HepG2 (cell line): ENCODE measurements around the gene DBN1. TPM values are rescaled to one million over a fixed set of nuclear protein-coding genes. Genes with fewer than 3 reads are reported as not detected.

ENCODE experiments used
- ATAC-seq: fragments of 200-7000 bp; cut with Tn5 transposase; 3 replicates; pipeline ENCODE4 v1.9.1; 2020; ENCODE audit warnings: mild to moderate bottlenecking, moderate library complexity
- BruUV-seq: library from RNA; stranded (reverse); fragments of 400-500 nt; replicated peaks from 2 replicates; lab custom pipeline; 2021; lab: Mats Ljungman, UMichigan
- CTCF ChIA-PET: fragments of 300-600 bp; formaldehyde crosslinking; extraction: SDS; loops from one replicate; lab custom pipeline; 2021; ENCODE audit warnings: low total read pairs, inconsistent platforms, low intra/inter-chr PET ratio; lab: Yijun Ruan, JAX
- POLR2A ChIA-PET: fragments of 350-600 bp; sonication (Branson Sonifier 250); formaldehyde crosslinking; loops from one replicate; lab custom pipeline; 2020; ENCODE audit warnings: antibody characterized with exemption, inconsistent platforms; lab: Yijun Ruan, JAX
- DNase-seq: peaks from one replicate; pipeline ENCODE4 v3.0.0-alpha.2; 2015; ENCODE audit warnings: low spot score
- FAIRE-seq: peaks from 3 replicates; lab custom pipeline; 2011; peaks lifted over from hg19 to GRCh38; lab: Jason Lieb, UNC
- H2AFZ ChIP-seq: one replicate; pipeline ENCODE4 v1.6.1; 2011; ENCODE audit warnings: low read length, inconsistent platforms
- H3K27ac ChIP-seq: fragments of 300-600 bp; 3 replicates; pipeline ENCODE4 v1.8.0; 2011; ENCODE audit warnings: mixed run types, mild to moderate bottlenecking, mixed read lengths, low read length, inconsistent platforms; ENCODE audit not compliant: insufficient read depth; ENCODE audit errors: extremely low read length
- H3K27me3 ChIP-seq, 2 experiments: fragments of 200-600 bp in 1 of 2; 2 replicates in 1 of 2; 3 replicates in 1 of 2; pipeline versions ENCODE4 v1.6.0 to v1.8.0; 2011; ENCODE audit warnings: low read length in 2 of 2, mild to moderate bottlenecking in 2 of 2, moderate library complexity in 2 of 2, inconsistent platforms in 1 of 2; ENCODE audit not compliant: insufficient read depth in 2 of 2, control insufficient read depth in 1 of 2
- H3K36me3 ChIP-seq, 2 experiments: fragments of 200-600 bp in 1 of 2; replicated peaks in 1 of 2; 2 replicates in 1 of 2; 3 replicates in 1 of 2; pipeline versions ENCODE4 v1.5.1 to v1.8.0; 2011; ENCODE audit warnings: low read length in 2 of 2, inconsistent platforms in 1 of 2; ENCODE audit not compliant: insufficient read depth in 2 of 2, control insufficient read depth in 1 of 2
- H3K4me1 ChIP-seq: 2 replicates; pipeline ENCODE4 v1.5.1; 2012; ENCODE audit warnings: low read length, inconsistent platforms; ENCODE audit not compliant: insufficient read depth
- H3K4me2 ChIP-seq: 2 replicates; pipeline ENCODE4 v1.6.0; 2011; ENCODE audit warnings: low read depth, low read length, inconsistent platforms
- H3K4me3 ChIP-seq, 3 experiments: fragments of 200-600 bp in 1 of 3; sonication (generic), shearing (Covaris generic) in 1 of 3; replicated peaks in 1 of 3; 2 replicates each; pipeline ENCODE4 v1.5.1; 2011 to 2016; ENCODE audit warnings: low read length in 3 of 3, inconsistent platforms in 2 of 3, low read depth in 2 of 3, mild to moderate bottlenecking in 2 of 3, control low read depth in 1 of 3, mixed read lengths in 1 of 3; ENCODE audit not compliant: insufficient read depth in 1 of 3
- H3K79me2 ChIP-seq: one replicate; pipeline ENCODE4 v1.6.1; 2011; ENCODE audit warnings: low read length, inconsistent platforms; ENCODE audit not compliant: insufficient read depth
- H3K9ac ChIP-seq: 2 replicates; pipeline ENCODE4 v1.6.0; 2011; ENCODE audit warnings: mild to moderate bottlenecking, low read depth, low read length, inconsistent platforms; ENCODE audit not compliant: insufficient read depth
- H3K9me3 ChIP-seq: 2 replicates; pipeline ENCODE4 v1.5.1; 2012; ENCODE audit warnings: mild to moderate bottlenecking, low read length
- H4K20me1 ChIP-seq: 2 replicates; pipeline ENCODE4 v1.6.0; 2011; ENCODE audit warnings: inconsistent platforms, mild to moderate bottlenecking, low read length, moderate library complexity; ENCODE audit not compliant: insufficient read depth
- CTCF ChIP-seq: sonication (generic); formaldehyde crosslinking; IDR thresholded peaks from 2 replicates; pipeline ENCODE4 v1.5.0; 2020; ENCODE audit warnings: mild to moderate bottlenecking, missing genetic modification reagents, moderate library complexity
- FOSL2 ChIP-seq: sonication (generic); formaldehyde crosslinking; IDR thresholded peaks from 2 replicates; pipeline ENCODE4 v1.4.0; 2020; ENCODE audit warnings: missing genetic modification reagents
- NR2C2 ChIP-seq: sonication (generic); formaldehyde crosslinking; IDR thresholded peaks from 2 replicates; pipeline ENCODE4 v1.4.0; 2020; ENCODE audit warnings: missing genetic modification reagents, mild to moderate bottlenecking, moderate library complexity, borderline replicate concordance
- PATZ1 ChIP-seq: sonication (generic); formaldehyde crosslinking; IDR thresholded peaks from 2 replicates; pipeline ENCODE4 v1.4.0; 2020; ENCODE audit warnings: missing genetic modification reagents
- POLR2G ChIP-seq: fragments of 200-400 bp; formaldehyde crosslinking; IDR thresholded peaks from 2 replicates; pipeline ENCODE4 v1.6.1; 2018; ENCODE audit warnings: mild to moderate bottlenecking, low read depth, low read length, moderate library complexity
- XRCC5 ChIP-seq: fragments of 200-400 bp; formaldehyde crosslinking; optimal IDR thresholded peaks from 2 replicates; pipeline ENCODE3; 2017; ENCODE audit warnings: mild to moderate bottlenecking, low read length
- ZNF549 ChIP-seq: sonication (generic); formaldehyde crosslinking; IDR thresholded peaks from 2 replicates; pipeline ENCODE4 v1.5.0; 2020; ENCODE audit warnings: missing genetic modification reagents
- WGBS: methylation state at CpG from one replicate; pipeline ENCODE4 v1.1.6; 2017; ENCODE audit warnings: low lambda C conversion rate; 5-methylcytosine and 5-hydroxymethylcytosine counted together
- in situ Hi-C: cut with HindIII; loops from 2 replicates; pipeline ENCODE4 v1.10.0; 2017; ENCODE audit warnings: low pct_unique_long_range_greater_than_20kb; ENCODE audit not compliant: extremely low pct_ligation_motif_present
- intact Hi-C: fragments of 100-400 bp; cut with micrococcal nuclease; formaldehyde crosslinking; loops from one replicate; pipeline ENCODE4 v1.10.0; 2022; ENCODE audit not compliant: unreplicated experiment
- polyA plus RNA-seq, 8 experiments: library from polyadenylated mRNA; depleted of rRNA in 3 of 8; stranded (reverse) in 7 of 8; unstranded in 1 of 8; fragments of >200 nt; fragmentation: Illumina TruSeq in 4 of 8; extraction: Trizol in 4 of 8; gene quantifications; 2 replicates each; pipeline versions ENCODE4 v1.2.1 to v1.2.3, GENCODE V29; 2011 to 2016; ENCODE audit warnings: low read depth in 4 of 8, missing spikeins in 1 of 8, mixed read lengths in 1 of 8; ENCODE audit not compliant: insufficient read depth in 1 of 8
- total RNA-seq, 5 experiments: library from RNA; depleted of rRNA; stranded (reverse); fragments of >200 nt; fragmentation: Illumina TruSeq; extraction: Trizol; gene quantifications; 2 replicates each; pipeline ENCODE4 v1.2.3, GENCODE V29; 2016; ENCODE audit warnings: low read depth in 1 of 5
- TF ChIP-seq, protein P1 (sequence below): sonication (generic); formaldehyde crosslinking; IDR thresholded peaks from 2 replicates; pipeline ENCODE4 v1.5.1; 2020; ENCODE audit warnings: mild to moderate bottlenecking, missing genetic modification reagents, moderate library complexity

DBN1 gene
- total and polyA plus RNA-seq, 2 of the 13 experiments (the other 11 are each of a cell fraction or from before 2014, with no cell fraction given): 27.0 to 37.3 TPM

- POLR2A ChIA-PET: interaction anchor here (2.2 to 3.6 kb wide), 5 partner anchors 15 to 39 kb away, joined by 4 to 42 read pairs (median 8); partner anchors contain the start of genes DDX41 and DOK3
- H3K27ac ChIP-seq: no peak overlapping the region
- peak; percentile 47 for DNase-seq
Measured at GRCh38 chr5:177494346-177495195, 21.1 kb upstream of the DBN1 start.

More at GRCh38 chr5:177494346-177495195, 21.1 kb upstream of the DBN1 start:
- Histone ChIP-seq H3K27me3 (peaks cover 0 to 13% of the 10 kb centered on the region in 2 experiments; a peak in 2 of 5 replicates), H3K9ac (no peak overlapping the region), H3K4me2 (no peak overlapping the region), H2AFZ (no peak overlapping the region), H3K36me3 (peaks cover 6 to 11% of the 10 kb centered on the region in 2 experiments; a peak in 1 of 5 replicates), H3K4me3 (no peak overlapping the region), H3K9me3 (no peaks in the 10 kb centered on the region), H3K4me1 (peaks cover 38% of the 10 kb centered on the region), H4K20me1 (peaks cover 15% of the 10 kb centered on the region; the same call in 1 of the 2 replicates), H3K79me2 (no peaks in the 10 kb centered on the region)
- TF ChIP-seq, protein P1, sequence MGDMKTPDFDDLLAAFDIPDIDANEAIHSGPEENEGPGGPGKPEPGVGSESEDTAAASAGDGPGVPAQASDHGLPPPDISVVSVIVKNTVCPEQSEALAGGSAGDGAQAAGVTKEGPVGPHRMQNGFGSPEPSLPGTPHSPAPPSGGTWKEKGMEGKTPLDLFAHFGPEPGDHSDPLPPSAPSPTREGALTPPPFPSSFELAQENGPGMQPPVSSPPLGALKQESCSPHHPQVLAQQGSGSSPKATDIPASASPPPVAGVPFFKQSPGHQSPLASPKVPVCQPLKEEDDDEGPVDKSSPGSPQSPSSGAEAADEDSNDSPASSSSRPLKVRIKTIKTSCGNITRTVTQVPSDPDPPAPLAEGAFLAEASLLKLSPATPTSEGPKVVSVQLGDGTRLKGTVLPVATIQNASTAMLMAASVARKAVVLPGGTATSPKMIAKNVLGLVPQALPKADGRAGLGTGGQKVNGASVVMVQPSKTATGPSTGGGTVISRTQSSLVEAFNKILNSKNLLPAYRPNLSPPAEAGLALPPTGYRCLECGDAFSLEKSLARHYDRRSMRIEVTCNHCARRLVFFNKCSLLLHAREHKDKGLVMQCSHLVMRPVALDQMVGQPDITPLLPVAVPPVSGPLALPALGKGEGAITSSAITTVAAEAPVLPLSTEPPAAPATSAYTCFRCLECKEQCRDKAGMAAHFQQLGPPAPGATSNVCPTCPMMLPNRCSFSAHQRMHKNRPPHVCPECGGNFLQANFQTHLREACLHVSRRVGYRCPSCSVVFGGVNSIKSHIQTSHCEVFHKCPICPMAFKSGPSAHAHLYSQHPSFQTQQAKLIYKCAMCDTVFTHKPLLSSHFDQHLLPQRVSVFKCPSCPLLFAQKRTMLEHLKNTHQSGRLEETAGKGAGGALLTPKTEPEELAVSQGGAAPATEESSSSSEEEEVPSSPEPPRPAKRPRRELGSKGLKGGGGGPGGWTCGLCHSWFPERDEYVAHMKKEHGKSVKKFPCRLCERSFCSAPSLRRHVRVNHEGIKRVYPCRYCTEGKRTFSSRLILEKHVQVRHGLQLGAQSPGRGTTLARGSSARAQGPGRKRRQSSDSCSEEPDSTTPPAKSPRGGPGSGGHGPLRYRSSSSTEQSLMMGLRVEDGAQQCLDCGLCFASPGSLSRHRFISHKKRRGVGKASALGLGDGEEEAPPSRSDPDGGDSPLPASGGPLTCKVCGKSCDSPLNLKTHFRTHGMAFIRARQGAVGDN (CRISPR knock-in tag): peak; percentile 28; the same call in 1 of the 2 replicates
- TF ChIP-seq NR2C2 (CRISPR knock-in tag) (no peak), CTCF (peak; percentile 48), FOSL2 (CRISPR knock-in tag) (peak; percentile 38; the same call in 1 of the 2 replicates), XRCC5 (peak; percentile 28), PATZ1 (peak; percentile 47), POLR2G (peak; percentile 29; the same call in 1 of the 2 replicates), ZNF549 (CRISPR knock-in tag) (no peak)
- no peak for ATAC-seq
- in situ Hi-C loops (no loop called here), intact Hi-C loops (loop anchor here (1.0 to 5.0 kb wide), 2 partner anchors 104 to 182 kb away; partner anchors contain the start of gene MXD3)
- FAIRE-seq: peak; percentile 37
- no TSS peak for BruUV-seq
- 85% methylated on average over 9 of the region's 11 CpGs for WGBS
- CTCF ChIA-PET: interaction anchor here (1.4 kb wide), 1 partner anchor 39 kb away, joined by 4 read pairs; no protein-coding TSS in a partner anchor
